Measurements from ENCODE around the gene COBLL1.
"Not testable (repeated sequence)": the region's sequence is repeated elsewhere in the genome, so short reads cannot be mapped to it uniquely, and the experiment has no call there.

The COBLL1 gene

GRCh38 chr2:164725542-164725941 lies 116.1 kb downstream of the COBLL1 start:
- no peak for FAIRE-seq
- DNase-seq (ENCODE audit: insufficient read length, low spot score): no peak

- FAIRE-seq: no peak
Measured at GRCh38 chr2:164722616-164723338, 118.8 kb downstream of the COBLL1 start.

GRCh38 chr2:164721430-164721829 lies 120.2 kb downstream of the COBLL1 start:
- FAIRE-seq: no peak
- DNase-seq (ENCODE audit: insufficient read length, low spot score): no peak

More at GRCh38 chr2:164722616-164723338, 118.8 kb downstream of the COBLL1 start:
- no peak for DNase-seq (ENCODE audit: insufficient read length, low spot score)

GRCh38 chr2:164719996-164720941 lies 121.4 kb downstream of the COBLL1 start:
- DNase-seq (ENCODE audit: insufficient read length, low spot score) (peak; percentile 49), FAIRE-seq (no peak)

DNA sequence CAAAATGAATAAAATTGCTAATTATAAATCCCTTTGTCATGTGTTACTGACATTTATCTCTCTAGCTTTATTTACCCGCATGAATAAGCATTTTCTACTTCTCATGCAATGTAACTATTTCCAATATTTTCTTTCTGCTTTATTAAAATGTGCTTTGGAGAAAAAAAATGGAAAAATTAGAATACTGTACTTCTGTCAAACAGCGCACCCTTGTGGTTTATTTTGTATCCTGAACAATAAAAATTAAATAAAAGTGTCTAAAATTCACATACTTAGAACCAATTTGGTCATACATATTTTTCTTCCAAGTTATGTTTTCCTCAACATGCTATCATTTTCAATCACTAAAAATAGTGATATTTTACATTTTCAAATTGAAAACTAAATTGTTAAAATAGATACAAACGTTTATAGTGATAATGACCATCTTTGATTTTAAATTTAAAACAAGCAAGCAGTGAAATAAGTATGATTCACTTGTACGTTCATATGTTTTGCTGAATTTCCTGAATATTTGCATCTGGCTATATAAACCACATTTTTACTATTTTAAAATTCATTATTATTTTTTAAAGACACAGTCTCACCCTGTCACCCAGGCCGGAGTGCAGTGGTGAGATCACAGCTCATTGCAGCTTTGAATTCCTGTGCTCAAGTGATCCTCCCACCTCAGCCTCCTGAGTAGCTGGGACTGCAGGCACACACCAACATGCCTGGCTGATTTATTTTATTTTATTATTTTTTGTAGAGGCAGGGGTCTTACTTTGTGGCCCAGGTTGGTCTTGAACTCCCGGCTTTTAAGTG lies 124.4 kb downstream of the COBLL1 start:
- FAIRE-seq (no peak), DNase-seq (ENCODE audit: insufficient read length, low spot score) (no peak)

- DNase-seq (ENCODE audit: insufficient read length, low spot score): no peak
- no peak for FAIRE-seq
Measured at GRCh38 chr2:164714471-164714870, 127.2 kb downstream of the COBLL1 start.

DNA sequence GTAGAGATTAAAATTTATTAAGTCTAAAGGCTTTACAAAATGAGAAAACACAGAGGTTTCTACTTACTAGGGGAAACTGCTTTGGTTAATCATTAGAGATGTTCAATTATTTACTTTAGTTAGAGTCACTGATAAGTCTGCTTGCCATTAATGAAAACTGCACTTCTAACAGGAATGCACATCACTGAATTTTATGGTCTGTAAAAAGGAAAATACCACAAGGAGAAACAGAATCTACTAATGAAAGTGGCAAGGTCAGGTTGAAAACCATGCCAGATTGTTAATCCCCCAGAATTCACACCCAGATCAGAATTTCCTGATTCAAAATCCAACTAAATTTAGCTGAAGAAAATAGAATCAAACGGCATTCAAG lies 129.9 kb downstream of the COBLL1 start:
- DNase-seq (ENCODE audit: insufficient read length, low spot score): no peak
- FAIRE-seq: no peak

DNA sequence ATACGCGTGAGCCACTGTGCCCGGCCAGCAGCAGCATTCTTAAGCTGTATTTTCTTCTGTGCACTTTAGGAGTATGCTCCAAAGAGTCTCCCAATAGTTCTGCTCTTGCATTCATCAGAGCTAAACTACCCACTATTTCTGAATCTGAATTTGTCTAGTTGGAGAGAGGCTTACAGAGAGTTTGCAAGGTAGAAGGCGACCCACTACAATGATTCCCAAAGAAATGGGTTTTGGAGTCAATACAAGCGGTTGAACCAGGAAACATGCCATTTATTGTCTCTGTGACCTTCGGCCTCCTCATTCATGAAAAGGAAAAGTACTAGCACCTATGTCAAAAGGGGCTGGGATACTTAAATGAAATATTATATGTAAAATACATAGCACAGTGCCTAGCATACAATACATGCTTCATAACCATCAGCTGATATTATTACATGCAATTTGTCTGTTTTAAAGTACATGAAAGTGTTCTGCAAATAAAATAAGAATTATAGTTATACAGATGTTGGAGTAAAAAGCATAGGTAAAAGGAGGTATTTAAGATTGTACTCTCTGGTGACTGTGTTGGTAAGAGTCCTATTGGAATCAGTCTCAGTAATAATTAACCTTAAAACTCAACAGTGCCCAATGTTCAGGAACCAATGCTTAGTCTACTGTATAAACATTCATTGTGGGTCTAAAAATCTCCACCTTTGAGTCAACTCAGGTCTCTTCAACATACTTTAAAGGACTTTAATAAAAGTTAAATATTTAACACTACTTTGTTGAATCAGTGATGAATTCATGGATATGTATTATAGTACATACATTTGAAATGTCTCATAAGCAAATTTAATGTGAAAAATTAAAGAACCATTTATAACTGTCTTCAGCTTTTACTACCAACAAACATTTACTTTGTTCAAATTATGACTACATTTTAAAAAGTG lies 130.5 kb downstream of the COBLL1 start:
- no peak for DNase-seq (ENCODE audit: insufficient read length, low spot score)
- FAIRE-seq: no peak

- not testable (repeated sequence) for FAIRE-seq; DNase-seq (ENCODE audit: insufficient read length, low spot score)
Measured at GRCh38 chr2:164710252-164710836, 131.3 kb downstream of the COBLL1 start.

GRCh38 chr2:164706522-164706921 lies 135.1 kb downstream of the COBLL1 start:
- DNase-seq (ENCODE audit: insufficient read length, low spot score) (peak; percentile 14), FAIRE-seq (peak; percentile 31)

DNA sequence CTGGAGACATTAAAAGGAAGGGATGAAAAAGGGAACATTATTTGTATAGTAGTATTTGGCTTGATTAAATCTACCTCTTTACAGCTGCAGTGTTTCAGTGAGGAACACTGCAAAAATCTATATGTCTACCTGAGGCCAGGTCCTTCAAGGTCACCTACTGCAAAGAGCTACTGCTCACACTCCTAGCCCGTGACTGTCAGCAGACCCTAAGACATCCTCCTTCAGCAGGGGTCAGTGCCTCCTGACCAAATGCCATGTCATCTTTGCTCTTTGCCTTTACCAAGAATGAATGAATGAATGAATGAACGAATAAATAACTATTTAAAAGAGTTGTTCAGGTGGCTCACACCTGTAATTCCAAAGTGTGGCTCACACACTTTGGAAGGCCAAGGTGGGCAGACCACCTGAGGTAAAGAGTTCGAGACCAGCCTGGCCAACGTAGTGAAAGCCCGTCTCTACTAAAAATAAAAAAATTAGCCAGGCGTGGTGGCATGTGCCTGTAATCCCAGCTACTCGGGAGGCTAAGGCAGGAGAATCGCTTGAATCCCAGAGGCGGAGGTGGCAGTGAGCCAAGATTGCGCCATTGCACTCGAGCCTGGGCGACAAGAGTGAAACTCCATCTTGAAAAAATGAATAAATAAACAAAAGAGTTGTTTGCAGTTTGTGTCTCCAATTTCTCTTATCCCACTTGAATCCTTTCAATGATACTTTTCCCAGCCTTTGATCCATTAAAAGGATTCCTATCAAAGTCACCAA lies 136.0 kb downstream of the COBLL1 start:
- no peak for DNase-seq (ENCODE audit: insufficient read length, low spot score)
- FAIRE-seq: no peak

GRCh38 chr2:164703915-164704706 lies 137.5 kb downstream of the COBLL1 start:
- FAIRE-seq: no peak
- no peak for DNase-seq (ENCODE audit: insufficient read length, low spot score)

DNA sequence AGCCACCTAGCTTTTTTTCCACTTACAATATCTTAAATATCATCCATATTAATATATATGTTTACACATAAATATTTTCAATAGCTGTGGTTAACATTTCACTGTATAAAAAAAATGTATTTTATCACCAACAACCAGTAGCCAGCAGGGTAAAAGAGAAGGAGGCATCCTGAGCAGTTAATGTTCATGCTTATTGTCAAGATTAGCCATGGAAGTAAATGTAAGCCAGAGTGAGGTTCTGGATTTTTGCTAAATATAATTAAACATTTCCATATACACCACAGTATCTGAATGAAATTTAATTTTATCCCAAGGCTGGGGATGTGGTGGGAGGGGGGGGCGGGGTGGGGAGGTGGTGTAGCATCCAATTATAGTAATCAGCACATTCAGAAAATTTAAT lies 140.1 kb downstream of the COBLL1 start:
- no peak for FAIRE-seq
- no peak for DNase-seq (ENCODE audit: insufficient read length, low spot score)

DNA sequence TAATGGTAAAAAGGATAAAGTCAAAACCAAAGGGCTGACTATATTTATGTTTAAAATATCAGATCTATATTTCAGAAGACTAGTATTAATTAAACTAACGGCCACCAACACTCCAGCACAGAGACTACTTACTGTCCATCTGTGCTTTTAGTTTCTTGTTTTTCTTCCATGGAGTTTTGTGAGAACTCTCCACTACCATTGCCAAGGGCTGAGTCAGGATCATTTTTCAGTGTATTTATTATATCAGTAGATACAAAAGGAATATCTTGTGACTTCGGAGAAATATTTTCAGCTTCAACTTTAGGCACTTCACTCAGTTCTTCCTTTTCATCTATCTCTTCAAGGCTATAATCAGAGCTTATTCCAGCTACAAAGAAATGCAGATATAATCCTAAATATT lies 141.2 kb downstream of the COBLL1 start:
- DNase-seq (ENCODE audit: insufficient read length, low spot score): no peak
- no peak for FAIRE-seq

GRCh38 chr2:164697688-164698461 lies 143.7 kb downstream of the COBLL1 start:
- DNase-seq (ENCODE audit: insufficient read length, low spot score) (no peak), FAIRE-seq (no peak)

GRCh38 chr2:164696634-164697033 lies 145.0 kb downstream of the COBLL1 start:
- DNase-seq (ENCODE audit: insufficient read length, low spot score) (no peak), FAIRE-seq (no peak)

DNA sequence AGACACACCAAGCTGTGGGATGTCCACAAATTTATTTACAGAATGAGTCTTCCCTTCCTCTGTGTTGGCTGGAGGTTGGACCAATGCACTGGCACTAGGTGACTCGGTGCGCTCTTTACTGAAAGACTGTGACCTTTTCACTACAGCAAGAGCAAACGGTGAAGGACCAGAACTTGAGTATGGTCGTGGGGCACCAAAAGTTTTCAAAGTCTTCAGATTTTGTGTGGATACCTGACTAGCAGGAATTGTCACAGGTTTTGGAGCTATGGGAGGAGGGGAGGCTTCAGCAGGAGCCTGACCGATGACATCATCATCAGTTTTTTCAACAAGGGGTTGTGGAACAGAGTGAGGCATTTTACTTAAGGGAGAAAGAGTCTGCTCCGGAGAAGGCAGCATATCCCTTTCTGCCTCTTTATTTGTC lies 147.3 kb downstream of the COBLL1 start:
- no peak for FAIRE-seq
- DNase-seq (ENCODE audit: insufficient read length, low spot score): no peak
